ENCODE results near the gene PIK3C2G.

The PIK3C2G gene

DNA sequence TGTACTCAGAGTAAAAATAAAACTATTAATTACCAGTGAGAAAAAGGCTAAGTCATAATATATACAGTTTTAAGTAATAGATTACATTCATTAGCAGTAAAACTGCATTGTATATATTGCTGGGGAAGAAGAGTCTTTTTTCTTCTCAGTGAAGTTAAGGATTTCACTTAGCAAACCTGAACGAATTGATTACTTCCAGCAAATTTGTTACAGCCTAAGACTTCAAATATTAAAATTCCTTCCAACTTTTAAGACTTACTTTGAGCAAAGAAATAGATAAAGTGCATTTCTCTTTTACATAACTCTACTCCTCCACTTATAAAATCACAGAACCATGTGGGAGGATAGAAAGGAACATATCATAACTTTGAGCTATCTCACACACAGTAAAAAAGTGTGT, 43.3 kb downstream of the PIK3C2G start:
- H4K20me1 ChIP-seq (ENCODE audit: insufficient read depth, low read length) = no peaks in the 10 kb centered on the region

DNA sequence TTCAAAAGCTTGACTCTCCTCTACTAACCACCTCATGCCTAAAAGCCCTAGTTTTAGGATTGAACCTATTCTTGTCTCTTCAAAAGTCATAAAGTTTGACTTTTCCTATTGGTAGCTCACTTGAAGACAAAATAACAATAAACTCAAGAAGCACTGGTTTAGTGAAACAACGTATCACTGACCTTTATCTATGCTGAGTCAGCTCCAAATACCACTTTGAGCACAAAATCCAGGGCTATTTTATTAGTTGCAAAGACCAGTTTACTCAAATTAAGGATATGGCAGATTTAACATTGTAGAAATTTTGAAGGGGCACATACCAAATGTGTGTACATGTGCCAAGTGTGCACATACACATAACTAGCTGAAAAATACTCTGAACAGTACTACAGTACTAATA, 45.0 kb downstream of the PIK3C2G start:
- Histone ChIP-seq H4K20me1 (ENCODE audit: insufficient read depth, low read length) (no peaks in the 10 kb centered on the region), H3K27me3 (ENCODE audit: insufficient read depth, low read length, poor library complexity) (no peaks in the 10 kb centered on the region), H3K27ac (ENCODE audit: low read length) (no peak overlapping the region), H3K9ac (ENCODE audit: low read depth, low read length) (no peak overlapping the region), H3K4me2 (ENCODE audit: insufficient read depth, low read length) (no peak overlapping the region), H3K79me2 (ENCODE audit: insufficient read depth, low read length) (no peaks in the 10 kb centered on the region), H3K4me1 (ENCODE audit: insufficient read depth, low read length) (no peaks in the 10 kb centered on the region), H3K36me3 (ENCODE audit: insufficient read depth, low read length) (no peaks in the 10 kb centered on the region), H3K4me3 (ENCODE audit: low read depth in 1 of 2, low read length in 2 of 2) (no peak overlapping the region), H2AFZ (ENCODE audit: low read depth, low read length) (no peak overlapping the region), H3K9me3 (ENCODE audit: insufficient read depth, low read length, severe bottlenecking) (no peaks in the 10 kb centered on the region)
- ATAC-seq (ENCODE audit: insufficient read depth, low read depth) (no peak), DNase-seq (no peak)
- TF ChIP-seq, protein P1, sequence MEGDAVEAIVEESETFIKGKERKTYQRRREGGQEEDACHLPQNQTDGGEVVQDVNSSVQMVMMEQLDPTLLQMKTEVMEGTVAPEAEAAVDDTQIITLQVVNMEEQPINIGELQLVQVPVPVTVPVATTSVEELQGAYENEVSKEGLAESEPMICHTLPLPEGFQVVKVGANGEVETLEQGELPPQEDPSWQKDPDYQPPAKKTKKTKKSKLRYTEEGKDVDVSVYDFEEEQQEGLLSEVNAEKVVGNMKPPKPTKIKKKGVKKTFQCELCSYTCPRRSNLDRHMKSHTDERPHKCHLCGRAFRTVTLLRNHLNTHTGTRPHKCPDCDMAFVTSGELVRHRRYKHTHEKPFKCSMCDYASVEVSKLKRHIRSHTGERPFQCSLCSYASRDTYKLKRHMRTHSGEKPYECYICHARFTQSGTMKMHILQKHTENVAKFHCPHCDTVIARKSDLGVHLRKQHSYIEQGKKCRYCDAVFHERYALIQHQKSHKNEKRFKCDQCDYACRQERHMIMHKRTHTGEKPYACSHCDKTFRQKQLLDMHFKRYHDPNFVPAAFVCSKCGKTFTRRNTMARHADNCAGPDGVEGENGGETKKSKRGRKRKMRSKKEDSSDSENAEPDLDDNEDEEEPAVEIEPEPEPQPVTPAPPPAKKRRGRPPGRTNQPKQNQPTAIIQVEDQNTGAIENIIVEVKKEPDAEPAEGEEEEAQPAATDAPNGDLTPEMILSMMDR (IDR thresholded peaks at IDR 0.05; ENCODE audit: borderline replicate concordance, extremely low read depth, low read length, poor library complexity, severe bottlenecking) = no peak
- TF ChIP-seq EZH2 (IDR thresholded peaks at IDR 0.05; ENCODE audit: borderline replicate concordance, low read depth, low read length, severe bottlenecking) = no peak

More for the DNA sequence above, 43.3 kb downstream of the PIK3C2G start:
- ATAC-seq (ENCODE audit: insufficient read depth, low read depth) (no peak), DNase-seq (no peak)
- Histone ChIP-seq H3K4me2 (ENCODE audit: insufficient read depth, low read length) (no peak overlapping the region), H3K27ac (ENCODE audit: low read length) (no peak overlapping the region), H3K27me3 (ENCODE audit: insufficient read depth, low read length, poor library complexity) (no peaks in the 10 kb centered on the region), H3K9me3 (ENCODE audit: insufficient read depth, low read length, severe bottlenecking) (no peaks in the 10 kb centered on the region), H3K9ac (ENCODE audit: low read depth, low read length) (no peak overlapping the region), H3K36me3 (ENCODE audit: insufficient read depth, low read length) (no peaks in the 10 kb centered on the region), H3K79me2 (ENCODE audit: insufficient read depth, low read length) (no peaks in the 10 kb centered on the region), H2AFZ (ENCODE audit: low read depth, low read length) (no peak overlapping the region), H3K4me1 (ENCODE audit: insufficient read depth, low read length) (no peaks in the 10 kb centered on the region), H3K4me3 (ENCODE audit: low read depth in 1 of 2, low read length in 2 of 2) (no peak overlapping the region)
- TF ChIP-seq, protein P1 (IDR thresholded peaks at IDR 0.05; ENCODE audit: borderline replicate concordance, extremely low read depth, low read length, poor library complexity, severe bottlenecking) = no peak
- no peak for TF ChIP-seq EZH2 (IDR thresholded peaks at IDR 0.05; ENCODE audit: borderline replicate concordance, low read depth, low read length, severe bottlenecking)

DNA sequence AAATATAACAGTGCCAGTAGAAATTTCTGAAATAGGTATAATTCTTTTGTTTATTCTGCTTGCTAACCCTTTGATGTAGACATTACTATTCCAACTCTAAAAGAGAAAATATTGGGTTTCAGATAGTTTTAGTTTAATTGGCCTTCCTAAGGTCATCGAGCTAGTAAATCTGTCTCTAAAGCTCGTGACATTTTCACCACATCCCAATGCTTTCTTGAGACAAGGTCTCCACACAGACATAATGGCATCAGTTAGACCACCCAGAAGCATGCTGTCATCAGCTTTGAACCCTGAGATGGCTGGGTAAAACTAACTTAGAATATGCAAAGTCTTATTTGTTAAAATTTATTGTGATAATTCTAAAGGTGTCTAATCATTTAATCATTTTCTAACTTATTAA, 52.0 kb downstream of the PIK3C2G start:
- ATAC-seq (ENCODE audit: insufficient read depth, low read depth) (no peak), DNase-seq (no peak)
- TF ChIP-seq EZH2 (IDR thresholded peaks at IDR 0.05; ENCODE audit: borderline replicate concordance, low read depth, low read length, severe bottlenecking) = no peak
- Histone ChIP-seq H3K4me1 (ENCODE audit: insufficient read depth, low read length) (no peaks in the 10 kb centered on the region), H3K27ac (ENCODE audit: low read length) (no peak overlapping the region), H3K79me2 (ENCODE audit: insufficient read depth, low read length) (no peaks in the 10 kb centered on the region), H3K9ac (ENCODE audit: low read depth, low read length) (no peak overlapping the region), H3K36me3 (ENCODE audit: insufficient read depth, low read length) (no peaks in the 10 kb centered on the region), H4K20me1 (ENCODE audit: insufficient read depth, low read length) (no peaks in the 10 kb centered on the region), H3K4me2 (ENCODE audit: insufficient read depth, low read length) (no peak overlapping the region), H3K9me3 (ENCODE audit: insufficient read depth, low read length, severe bottlenecking) (no peaks in the 10 kb centered on the region), H3K27me3 (ENCODE audit: insufficient read depth, low read length, poor library complexity) (no peaks in the 10 kb centered on the region), H2AFZ (ENCODE audit: low read depth, low read length) (no peak overlapping the region), H3K4me3 (ENCODE audit: low read depth in 1 of 2, low read length in 2 of 2) (no peak overlapping the region)

DNA sequence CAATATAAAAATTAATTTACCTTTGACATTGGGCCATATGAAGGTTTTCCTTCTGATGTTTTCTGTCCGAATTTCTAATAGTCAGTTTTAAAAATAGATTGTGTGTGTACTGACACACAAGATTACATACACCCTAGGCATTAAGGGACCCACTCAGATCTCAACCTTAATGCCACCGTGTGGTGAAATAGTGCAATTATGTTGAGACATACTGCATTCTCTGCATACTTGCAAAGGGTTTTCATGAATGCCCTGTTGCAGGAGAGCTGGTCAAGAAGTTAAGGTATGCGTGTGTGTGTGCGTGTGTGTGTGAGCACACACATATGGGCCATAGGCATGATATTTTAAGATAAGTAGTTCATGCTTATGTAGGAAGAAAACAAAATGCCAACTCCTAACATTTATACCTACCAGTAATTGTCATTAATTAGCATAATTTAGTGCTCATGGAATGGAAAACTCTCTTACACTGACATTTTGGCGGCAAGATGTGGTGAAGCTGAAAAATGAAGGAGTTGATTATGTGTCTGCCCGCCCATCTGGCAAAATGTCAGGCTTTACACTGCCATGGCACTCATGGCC, 58.8 kb downstream of the PIK3C2G start:
- Histone ChIP-seq H3K79me2 (ENCODE audit: insufficient read depth, low read length) (no peaks in the 10 kb centered on the region), H3K36me3 (ENCODE audit: insufficient read depth, low read length) (no peaks in the 10 kb centered on the region), H4K20me1 (ENCODE audit: insufficient read depth, low read length) (no peaks in the 10 kb centered on the region), H3K9ac (ENCODE audit: low read depth, low read length) (no peak overlapping the region), H3K4me1 (ENCODE audit: insufficient read depth, low read length) (no peaks in the 10 kb centered on the region), H2AFZ (ENCODE audit: low read depth, low read length) (no peak overlapping the region), H3K27ac (ENCODE audit: low read length) (no peak overlapping the region), H3K4me2 (ENCODE audit: insufficient read depth, low read length) (no peak overlapping the region), H3K9me3 (ENCODE audit: insufficient read depth, low read length, severe bottlenecking) (no peaks in the 10 kb centered on the region), H3K27me3 (ENCODE audit: insufficient read depth, low read length, poor library complexity) (no peaks in the 10 kb centered on the region), H3K4me3 (ENCODE audit: low read depth in 1 of 2, low read length in 2 of 2) (no peak overlapping the region)
- peak; percentile 59; the same call in 1 of the 3 replicates for ATAC-seq (ENCODE audit: insufficient read depth, low read depth)
- no peak for DNase-seq
- TF ChIP-seq, protein P1 (IDR thresholded peaks at IDR 0.05; ENCODE audit: borderline replicate concordance, extremely low read depth, low read length, poor library complexity, severe bottlenecking) = peak; percentile 50
- no peak for TF ChIP-seq EZH2 (IDR thresholded peaks at IDR 0.05; ENCODE audit: borderline replicate concordance, low read depth, low read length, severe bottlenecking)

Measured in DND-41 (cell line).